Endothelial cell of umbilical vein (primary cell): ENCODE data around the gene STARD9. TPM values are rescaled to one million over a fixed set of nuclear protein-coding genes. Genes with fewer than 3 reads are reported as not detected.

Experiments
- BruUV-seq: library from RNA; stranded (reverse); fragments of 400-500 nt; replicated peaks from 2 replicates; lab custom pipeline; 2021; lab: Mats Ljungman, UMichigan
- CTCF ChIA-PET: fragments of 300-600, 350-600 bp; sonication (Branson Sonifier 250); formaldehyde crosslinking; loops from one replicate; lab custom pipeline; 2021; ENCODE audit warnings: antibody characterized with exemption, inconsistent platforms; lab: Charles Lee
- POLR2A ChIA-PET: fragments of 300-600, 350-600 bp; sonication (Branson Sonifier 250); formaldehyde crosslinking; loops from one replicate; lab custom pipeline; 2021; ENCODE audit warnings: antibody characterized with exemption, inconsistent platforms; lab: Charles Lee
- DNase-seq: peaks from one replicate; pipeline ENCODE4 v3.0.0-alpha.2; 2011; ENCODE audit warnings: low read depth, low spot score
- FAIRE-seq: peaks from 2 replicates; lab custom pipeline; 2011; peaks lifted over from hg19 to GRCh38; lab: Jason Lieb, UNC
- H2AFZ ChIP-seq: 2 replicates; pipeline ENCODE4 v1.6.0; 2012; ENCODE audit warnings: low read depth, low read length, control low read depth, inconsistent platforms
- H3K27ac ChIP-seq: 2 replicates; pipeline ENCODE4 v1.5.1; 2011; ENCODE audit warnings: low read depth, mild to moderate bottlenecking, control low read depth, low read length, moderate library complexity; ENCODE audit not compliant: insufficient read depth
- H3K27me3 ChIP-seq, 2 experiments: 2 replicates each; pipeline versions ENCODE4 v1.6.0 to v1.6.1; 2011; ENCODE audit warnings: low read length in 2 of 2, mixed read lengths in 1 of 2; ENCODE audit not compliant: control insufficient read depth in 2 of 2, insufficient read depth in 2 of 2
- H3K36me3 ChIP-seq, 2 experiments: 2 replicates in 1 of 2; 3 replicates in 1 of 2; pipeline ENCODE4 v1.5.1; 2011; ENCODE audit warnings: low read length in 2 of 2, mild to moderate bottlenecking in 1 of 2, moderate library complexity in 1 of 2; ENCODE audit not compliant: control insufficient read depth in 2 of 2, insufficient read depth in 2 of 2; ENCODE audit errors: extremely low read depth in 1 of 2
- H3K4me1 ChIP-seq: 3 replicates; pipeline ENCODE4 v1.5.1; 2011; ENCODE audit warnings: mild to moderate bottlenecking, low read length; ENCODE audit not compliant: control insufficient read depth, insufficient read depth; ENCODE audit errors: extremely low read depth
- H3K4me2 ChIP-seq: 2 replicates; pipeline ENCODE4 v1.6.1; 2011; ENCODE audit warnings: low read length, control low read depth, mixed read lengths; ENCODE audit not compliant: insufficient read depth
- H3K4me3 ChIP-seq, 3 experiments: fragments of 200-600 bp in 1 of 3; sonication (generic), shearing (Covaris generic) in 1 of 3; replicated peaks in 1 of 3; 2 replicates each; pipeline ENCODE4 v1.5.1; 2011 to 2016; ENCODE audit warnings: control low read depth in 3 of 3, low read length in 3 of 3, mild to moderate bottlenecking in 2 of 3, inconsistent platforms in 1 of 3, low read depth in 1 of 3, moderate library complexity in 1 of 3; ENCODE audit not compliant: insufficient read depth in 1 of 3
- H3K79me2 ChIP-seq: 2 replicates; pipeline ENCODE4 v1.6.0; 2012; ENCODE audit warnings: low read length, inconsistent platforms; ENCODE audit not compliant: control insufficient read depth, insufficient read depth
- H3K9ac ChIP-seq: replicated peaks from 2 replicates; pipeline ENCODE3; 2011; ENCODE audit warnings: low read length, control low read depth; ENCODE audit not compliant: insufficient read depth; ENCODE audit errors: extremely low read depth
- H3K9me1 ChIP-seq: replicated peaks from 3 replicates; pipeline ENCODE4 v1.6.0; 2011; ENCODE audit warnings: mild to moderate bottlenecking, low read length; ENCODE audit not compliant: control insufficient read depth, insufficient read depth; ENCODE audit errors: extremely low read depth
- H3K9me3 ChIP-seq: replicated peaks from 2 replicates; pipeline ENCODE4 v1.5.1; 2012; ENCODE audit warnings: low read length, inconsistent platforms; ENCODE audit not compliant: control insufficient read depth, insufficient read depth
- H4K20me1 ChIP-seq: replicated peaks from 2 replicates; pipeline ENCODE3; 2011; ENCODE audit warnings: mild to moderate bottlenecking, low read length; ENCODE audit not compliant: control insufficient read depth, insufficient read depth; ENCODE audit errors: extremely low read depth
- EZH2 ChIP-seq: IDR thresholded peaks from 2 replicates; pipeline ENCODE4 v1.6.1; 2012; ENCODE audit warnings: borderline replicate concordance, low read depth, mild to moderate bottlenecking, moderate library complexity, low read length, inconsistent platforms; ENCODE audit not compliant: severe bottlenecking
- FOS ChIP-seq: IDR thresholded peaks from 2 replicates; pipeline ENCODE4 v1.6.1; 2011; ENCODE audit warnings: mild to moderate bottlenecking, low read length, moderate library complexity, borderline replicate concordance; ENCODE audit not compliant: insufficient read depth
- GATA2 ChIP-seq: IDR thresholded peaks from 2 replicates; pipeline ENCODE4 v1.7.0; 2011; ENCODE audit warnings: low read depth, mild to moderate bottlenecking, moderate library complexity, mixed read lengths, low read length; ENCODE audit not compliant: insufficient read length, insufficient read depth
- JUN ChIP-seq: IDR thresholded peaks from 2 replicates; pipeline ENCODE4 v1.6.1; 2011; ENCODE audit warnings: borderline replicate concordance, low read depth; ENCODE audit not compliant: insufficient read length, insufficient read depth
- MYC ChIP-seq: IDR thresholded peaks from one replicate; pipeline ENCODE4 v1.6.1; 2011; ENCODE audit warnings: mild to moderate bottlenecking, low read depth, low read length
- POLR2A ChIP-seq: IDR thresholded peaks from 2 replicates; pipeline ENCODE4 v1.6.1; 2012; ENCODE audit warnings: low read depth, mild to moderate bottlenecking, control low read depth, low read length
- POLR2AphosphoS5 ChIP-seq: IDR thresholded peaks from 2 replicates; pipeline ENCODE4 v1.6.1; 2012; ENCODE audit warnings: low read depth, mild to moderate bottlenecking, control low read depth, low read length, moderate library complexity; ENCODE audit not compliant: insufficient read depth
- dilution Hi-C: fragments of 300-500 bp; cut with MboI; formaldehyde crosslinking; loops from one replicate; pipeline ENCODE4 v1.15.0; 2019; ENCODE audit warnings: low sequenced_read_pairs; ENCODE audit not compliant: extremely low pct_ligation_motif_present
- intact Hi-C: fragments of 100-400 bp; cut with micrococcal nuclease; formaldehyde crosslinking; loops from one replicate; pipeline ENCODE4 v1.10.0; 2022
- polyA plus RNA-seq, 4 experiments: library from polyadenylated mRNA; depleted of rRNA in 3 of 4; stranded (reverse) in 3 of 4; unstranded in 1 of 4; fragments of >200 nt; gene quantifications; 2 replicates each; pipeline versions ENCODE4 v1.2.1 to v1.2.3, GENCODE V29; 2011 to 2012; ENCODE audit warnings: missing spikeins in 1 of 4
- total RNA-seq: library from RNA; stranded (reverse); gene quantifications from 2 replicates; pipeline ENCODE4 v1.2.3, GENCODE V29; 2021
- TF ChIP-seq, protein P1 (sequence below): IDR thresholded peaks from 2 replicates; pipeline ENCODE4 v1.6.1; 2011; ENCODE audit not compliant: insufficient read depth, insufficient read length
- TF ChIP-seq, protein P2 (sequence below), 2 donors: IDR thresholded peaks; 1 replicate in 1 of 2; 2 replicates in 1 of 2; pipeline ENCODE4 v1.5.1; 2011; ENCODE audit warnings: low read length in 2 of 2, mild to moderate bottlenecking in 2 of 2, moderate library complexity in 2 of 2, control low read depth in 1 of 2, inconsistent platforms in 1 of 2, low read depth in 1 of 2; ENCODE audit not compliant: insufficient read depth in 1 of 2; ENCODE audit errors: extremely low read depth in 1 of 2

The STARD9 gene
- total and polyA plus RNA-seq, 2 donors (not counting 3 experiments of a cell fraction or from before 2014, with no cell fraction given): 4.6 to 17.5 TPM

DNA sequence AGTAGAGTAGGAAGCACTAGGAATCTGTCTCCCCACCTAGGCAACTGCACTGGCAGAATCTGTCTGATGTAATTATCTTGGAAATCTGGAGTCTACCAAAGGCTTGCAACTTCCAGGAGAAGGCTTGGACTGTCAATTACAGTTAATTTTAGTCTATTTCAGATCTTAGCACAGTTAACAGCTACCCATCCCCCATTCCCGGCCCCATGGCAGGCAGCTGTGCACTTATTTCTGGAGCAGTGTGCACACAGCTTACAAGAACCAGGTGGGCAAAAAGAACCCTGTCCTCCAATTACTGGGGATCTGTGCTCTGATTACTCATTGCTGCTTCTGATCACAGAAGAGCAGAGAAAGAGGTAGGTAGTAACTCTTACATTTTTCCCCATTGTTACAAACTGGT, 173.9 kb downstream of the STARD9 start:
- Histone ChIP-seq H3K9ac (no peak overlapping the region), H3K4me2 (no peak overlapping the region), H3K9me1 (no peaks in the 10 kb centered on the region), H4K20me1 (no peaks in the 10 kb centered on the region), H3K36me3 (peaks cover 6 to 9% of the 10 kb centered on the region in 2 experiments), H3K9me3 (no peaks in the 10 kb centered on the region), H3K4me1 (no peaks in the 10 kb centered on the region), H3K27me3 (no peaks in the 10 kb centered on the region), H2AFZ (no peak overlapping the region), H3K4me3 (no peak overlapping the region), H3K27ac (no peak overlapping the region), H3K79me2 (no peaks in the 10 kb centered on the region)
- CTCF ChIA-PET: interaction anchor here (3.1 kb wide), 1 partner anchor 177 kb away, joined by 13 read pairs; no protein-coding TSS in a partner anchor
- no TSS peak for BruUV-seq
- TF ChIP-seq FOS (no peak), JUN (no peak)
- DNase-seq (no peak), FAIRE-seq (no peak)
- intact Hi-C loops (no loop called here), dilution Hi-C loops (no loop called here)
- POLR2A ChIA-PET: no interaction called here

DNA sequence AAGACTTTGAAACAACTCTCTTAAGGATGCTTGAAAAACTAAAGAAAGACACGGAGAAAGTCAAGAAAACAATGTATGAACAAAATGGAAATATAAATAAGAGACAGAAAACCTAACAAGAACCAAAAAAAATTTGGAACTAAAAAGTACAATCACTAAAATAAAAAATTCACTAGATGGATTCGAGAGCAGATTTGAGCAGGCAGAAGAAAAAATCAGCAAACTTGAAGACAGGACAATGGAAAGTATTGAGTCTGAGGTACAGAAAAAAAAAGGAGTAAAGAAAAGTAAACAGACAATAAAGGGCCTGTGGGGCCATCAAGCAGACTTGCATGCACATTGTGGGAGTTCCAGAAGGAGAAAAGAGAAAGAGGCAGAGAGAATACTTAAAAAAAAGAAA, 174.9 kb downstream of the STARD9 start:
- intact Hi-C loops (no loop called here), dilution Hi-C loops (no loop called here)
- Histone ChIP-seq H3K4me2 (no peak overlapping the region), H3K9me3 (no peaks in the 10 kb centered on the region), H3K4me1 (no peaks in the 10 kb centered on the region), H3K9me1 (no peaks in the 10 kb centered on the region), H4K20me1 (no peaks in the 10 kb centered on the region), H3K27me3 (no peaks in the 10 kb centered on the region), H3K79me2 (no peaks in the 10 kb centered on the region), H3K4me3 (no peak overlapping the region), H2AFZ (no peak overlapping the region), H3K9ac (no peak overlapping the region), H3K36me3 (peaks cover 6 to 9% of the 10 kb centered on the region in 2 experiments), H3K27ac (no peak overlapping the region)
- ChIA-PET POLR2A (no interaction called here), CTCF (interaction anchor here (0.7 to 3.1 kb wide), 2 partner anchors 65 to 176 kb away, joined by 3 to 13 read pairs; no protein-coding TSS in a partner anchor)
- no TSS peak for BruUV-seq
- FAIRE-seq (no peak), DNase-seq (no peak)
- TF ChIP-seq JUN (no peak), FOS (no peak), EZH2 (no peak), GATA2 (no peak), POLR2AphosphoS5 (no peak), POLR2A (no peak), MYC (no peak)
- TF ChIP-seq, protein P1, sequence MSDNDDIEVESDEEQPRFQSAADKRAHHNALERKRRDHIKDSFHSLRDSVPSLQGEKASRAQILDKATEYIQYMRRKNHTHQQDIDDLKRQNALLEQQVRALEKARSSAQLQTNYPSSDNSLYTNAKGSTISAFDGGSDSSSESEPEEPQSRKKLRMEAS: no peak
- TF ChIP-seq, protein P2, sequence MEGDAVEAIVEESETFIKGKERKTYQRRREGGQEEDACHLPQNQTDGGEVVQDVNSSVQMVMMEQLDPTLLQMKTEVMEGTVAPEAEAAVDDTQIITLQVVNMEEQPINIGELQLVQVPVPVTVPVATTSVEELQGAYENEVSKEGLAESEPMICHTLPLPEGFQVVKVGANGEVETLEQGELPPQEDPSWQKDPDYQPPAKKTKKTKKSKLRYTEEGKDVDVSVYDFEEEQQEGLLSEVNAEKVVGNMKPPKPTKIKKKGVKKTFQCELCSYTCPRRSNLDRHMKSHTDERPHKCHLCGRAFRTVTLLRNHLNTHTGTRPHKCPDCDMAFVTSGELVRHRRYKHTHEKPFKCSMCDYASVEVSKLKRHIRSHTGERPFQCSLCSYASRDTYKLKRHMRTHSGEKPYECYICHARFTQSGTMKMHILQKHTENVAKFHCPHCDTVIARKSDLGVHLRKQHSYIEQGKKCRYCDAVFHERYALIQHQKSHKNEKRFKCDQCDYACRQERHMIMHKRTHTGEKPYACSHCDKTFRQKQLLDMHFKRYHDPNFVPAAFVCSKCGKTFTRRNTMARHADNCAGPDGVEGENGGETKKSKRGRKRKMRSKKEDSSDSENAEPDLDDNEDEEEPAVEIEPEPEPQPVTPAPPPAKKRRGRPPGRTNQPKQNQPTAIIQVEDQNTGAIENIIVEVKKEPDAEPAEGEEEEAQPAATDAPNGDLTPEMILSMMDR (IDR thresholded peaks at IDR 0.05; ENCODE audit: extremely low read depth in 1 of 2, insufficient read depth in 1 of 2, low read depth in 1 of 2, low read length in 2 of 2): no peak
